ENCODE measurements around the gene C5orf22. TPM values are rescaled to one million over a fixed set of nuclear protein-coding genes. Genes with fewer than 3 reads are reported as not detected.

C5orf22 gene
- polyA plus RNA-seq, 2 of the 4 experiments (the other 2 are of a cell fraction) = 12.8 to 29.4 TPM

DNA sequence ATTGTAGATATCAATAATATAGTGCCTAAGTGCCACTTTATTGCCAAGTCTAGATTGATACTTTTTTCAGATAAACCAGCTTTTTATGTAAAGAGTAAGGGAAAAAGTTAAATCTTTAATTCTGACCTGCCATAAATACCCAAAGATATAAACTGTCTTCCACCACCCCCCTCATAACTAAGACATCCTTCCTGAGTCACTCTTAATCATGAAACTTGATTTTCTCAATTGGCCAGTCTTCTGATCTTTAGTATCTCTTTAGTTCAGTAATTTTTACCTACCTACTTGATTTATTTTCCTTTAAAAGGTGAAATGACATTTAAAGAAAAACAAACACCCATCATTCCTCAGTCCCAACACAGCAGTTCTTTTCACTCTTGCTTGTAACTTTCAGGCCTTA lies 21.8 kb downstream of the C5orf22 start:
- DNase-seq (ENCODE audit: low read depth in 1 of 2, low spot score in 1 of 2) = no peak
- TF ChIP-seq RNF2 (IDR thresholded peaks at IDR 0.05; ENCODE audit: borderline replicate concordance, low read depth) (no peak), ZNF302 (CRISPR knock-in tag; IDR thresholded peaks at IDR 0.05) (no peak), RFX5 (IDR thresholded peaks at IDR 0.05) (no peak), HES2 (IDR thresholded peaks at IDR 0.05) (no peak), ELK1 (IDR thresholded peaks at IDR 0.05; ENCODE audit: low read depth, low read length) (no peak), ESRRA (IDR thresholded peaks at IDR 0.05; ENCODE audit: borderline replicate concordance, low read length) (no peak), REST (IDR thresholded peaks at IDR 0.05) (no peak), BHLHE40 (IDR thresholded peaks at IDR 0.05; ENCODE audit: low read depth, low read length) (no peak), HOXB5 (CRISPR knock-in tag; IDR thresholded peaks at IDR 0.05) (no peak), HMGXB4 (CRISPR knock-in tag; IDR thresholded peaks at IDR 0.05; ENCODE audit: borderline replicate concordance) (no peak), HOXB13 (CRISPR knock-in tag; IDR thresholded peaks at IDR 0.05; ENCODE audit: low read depth) (no peak), FOSB (CRISPR knock-in tag; IDR thresholded peaks at IDR 0.05) (no peak), SREBF2 (IDR thresholded peaks at IDR 0.05) (no peak), TFCP2L1 (CRISPR knock-in tag; IDR thresholded peaks at IDR 0.05) (no peak), NPAS2 (CRISPR knock-in tag; IDR thresholded peaks at IDR 0.05; ENCODE audit: borderline replicate concordance) (no peak), FOSL2 (IDR thresholded peaks at IDR 0.05) (no peak), FOSL2 (CRISPR knock-in tag; IDR thresholded peaks at IDR 0.05) (no peak), HOXA7 (CRISPR knock-in tag; IDR thresholded peaks at IDR 0.05) (no peak), EHMT2 (IDR thresholded peaks at IDR 0.05; ENCODE audit: low read depth) (no peak), MAFK (IDR thresholded peaks at IDR 0.05; ENCODE audit: partially characterized antibody) (no peak)
- no peaks in the 10 kb centered on the region for H3K4me1 ChIP-seq
- ChIA-PET POLR2A (no interaction called here), CTCF (no interaction called here)
- no peak overlapping the region for H3K4me3 ChIP-seq
- no peaks in the 10 kb centered on the region for H3K9me3 ChIP-seq
- H3K4me2 ChIP-seq = no peak overlapping the region
- H3K27ac ChIP-seq = no peak overlapping the region
- no peak for ATAC-seq
- no peak for FAIRE-seq

GRCh38 chr5:31554552-31554951 lies 22.5 kb downstream of the C5orf22 start:
- Histone ChIP-seq H3K27ac (no peak overlapping the region), H3K4me2 (no peak overlapping the region), H3K4me1 (no peaks in the 10 kb centered on the region), H3K9me3 (no peaks in the 10 kb centered on the region), H3K4me3 (no peak overlapping the region)
- WGBS (ENCODE audit: missing lambda C conversion rate) = 95% methylated on average over 1 of the region's 1 CpG
- TF ChIP-seq KDM1A (IDR thresholded peaks at IDR 0.05; ENCODE audit: low read depth) (no peak), RCOR1 (IDR thresholded peaks at IDR 0.05; ENCODE audit: low read depth, low read length) (no peak), BCL3 (IDR thresholded peaks at IDR 0.05) (no peak), TP53 (CRISPR knock-in tag; IDR thresholded peaks at IDR 0.05) (no peak), RARB (CRISPR knock-in tag; IDR thresholded peaks at IDR 0.05) (no peak), HMGXB4 (CRISPR knock-in tag; IDR thresholded peaks at IDR 0.05; ENCODE audit: borderline replicate concordance) (no peak), MYC (IDR thresholded peaks at IDR 0.05; ENCODE audit: borderline replicate concordance, low read length) (no peak), CBX2 (IDR thresholded peaks at IDR 0.05; ENCODE audit: borderline replicate concordance, low read depth) (no peak), POLR2AphosphoS2 (conservative IDR thresholded peaks at IDR 0.05; ENCODE audit: low read length) (no peak)
- ChIA-PET CTCF (no interaction called here), POLR2A (no interaction called here)
- DNase-seq (ENCODE audit: low read depth in 1 of 2, low spot score in 1 of 2) (no peak), ATAC-seq (no peak), FAIRE-seq (no peak)

All from A549 (cell line).